ENCODE measurements around the gene C1orf115.

The C1orf115 gene, protein sequence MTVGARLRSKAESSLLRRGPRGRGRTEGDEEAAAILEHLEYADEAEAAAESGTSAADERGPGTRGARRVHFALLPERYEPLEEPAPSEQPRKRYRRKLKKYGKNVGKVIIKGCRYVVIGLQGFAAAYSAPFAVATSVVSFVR

GRCh38 chr1:220690140-220691052 lies at the start of gene C1orf115:
Gene C1orf115, plus strand, starts transcription at chr1:220690363. Its CDS starts 40 bp downstream, at chr1:220690403.
- Mint-ChIP-seq H3K4me3 (peak within 1 kb of the TSS; percentile 78), H3K27me3 (ENCODE audit: low read depth) (peaks cover 33% of the 10 kb centered on the region), H3K27ac (no peak within 1 kb of the TSS), H3K36me3 (ENCODE audit: low read depth) (no peaks in the 10 kb centered on the region), H3K9me3 (no peaks in the 10 kb centered on the region), H3K4me1 (ENCODE audit: low read depth) (peaks cover 4% of the 10 kb centered on the region)

- Mint-ChIP-seq H3K9me3 (no peaks in the 10 kb centered on the region), H3K36me3 (ENCODE audit: low read depth) (no peaks in the 10 kb centered on the region), H3K4me3 (no peak overlapping the region), H3K27me3 (ENCODE audit: low read depth) (no peaks in the 10 kb centered on the region), H3K4me1 (ENCODE audit: low read depth) (no peaks in the 10 kb centered on the region), H3K27ac (no peak overlapping the region)
These were observed 47.9 kb upstream of the C1orf115 start for GRCh38 chr1:220642285-220642684.

- H3K4me3 Mint-ChIP-seq = no peak overlapping the region
- no peaks in the 10 kb centered on the region for H3K36me3 Mint-ChIP-seq (ENCODE audit: low read depth)
- H3K27ac Mint-ChIP-seq = no peak overlapping the region
- no peaks in the 10 kb centered on the region for H3K27me3 Mint-ChIP-seq (ENCODE audit: low read depth)
- H3K4me1 Mint-ChIP-seq (ENCODE audit: low read depth) = no peaks in the 10 kb centered on the region
- H3K9me3 Mint-ChIP-seq = no peaks in the 10 kb centered on the region
These were observed 37.2 kb upstream of the C1orf115 start for GRCh38 chr1:220652995-220653394.

DNA sequence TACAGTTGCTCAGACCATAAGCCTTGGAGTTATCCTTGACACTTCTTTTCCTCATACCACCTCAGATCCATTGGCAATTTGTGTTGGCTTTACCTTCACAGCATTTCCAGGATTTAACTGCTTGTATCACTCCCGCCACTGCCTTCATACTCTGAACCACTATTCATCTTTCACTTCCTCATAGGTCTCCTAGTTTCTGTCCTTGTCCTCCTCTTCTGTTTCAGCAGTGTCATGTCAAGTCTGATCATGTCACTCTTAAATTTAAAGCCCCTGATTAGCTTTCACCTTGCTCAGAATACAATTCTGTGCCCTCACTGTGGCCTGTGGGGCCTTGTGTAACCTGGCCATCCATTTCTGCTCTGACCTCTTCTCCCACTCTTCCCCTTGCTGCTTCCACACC lies 34.7 kb upstream of the C1orf115 start:
- Mint-ChIP-seq H3K36me3 (ENCODE audit: low read depth) (no peaks in the 10 kb centered on the region), H3K4me3 (no peak overlapping the region), H3K4me1 (ENCODE audit: low read depth) (no peaks in the 10 kb centered on the region), H3K27ac (no peak overlapping the region), H3K27me3 (ENCODE audit: low read depth) (no peaks in the 10 kb centered on the region), H3K9me3 (no peaks in the 10 kb centered on the region)

DNA sequence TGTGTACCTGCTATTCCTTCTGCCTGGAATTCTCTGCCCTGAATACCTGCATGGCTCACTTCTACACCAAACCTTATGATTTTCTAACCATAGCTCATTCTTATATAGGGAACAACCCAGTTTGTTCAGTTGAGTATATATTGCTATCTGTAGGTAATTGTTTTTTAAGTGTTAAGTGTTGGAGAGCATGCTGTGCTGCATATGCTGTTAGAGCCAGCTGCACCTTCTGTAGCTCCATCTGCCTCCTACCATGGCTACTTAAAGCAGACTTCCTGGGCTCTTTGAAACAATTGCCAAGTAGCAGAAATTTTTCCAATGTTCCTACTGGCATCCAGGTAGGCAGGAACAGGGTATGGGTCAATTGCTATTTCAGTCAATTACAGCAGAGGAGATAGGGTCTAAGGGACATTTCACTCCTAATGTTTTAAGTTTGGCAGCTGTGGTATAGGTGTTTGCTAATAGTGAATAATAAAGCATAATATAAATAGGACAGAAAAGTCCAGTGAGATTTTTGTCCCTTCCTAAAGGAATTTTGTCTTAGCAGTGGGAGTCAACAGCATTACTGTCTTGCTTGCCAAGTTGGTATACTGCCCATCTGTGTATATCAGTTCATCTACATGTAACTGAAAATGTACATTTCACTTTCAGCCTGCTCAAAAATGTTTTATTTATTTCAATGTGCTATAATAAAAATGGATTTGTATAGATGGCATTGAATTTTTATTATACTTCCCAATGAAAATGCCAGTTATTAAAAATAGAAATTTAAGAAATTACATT lies 34.0 kb upstream of the C1orf115 start:
- no peaks in the 10 kb centered on the region for H3K4me1 Mint-ChIP-seq (ENCODE audit: low read depth)
- no peaks in the 10 kb centered on the region for H3K9me3 Mint-ChIP-seq
- no peaks in the 10 kb centered on the region for H3K36me3 Mint-ChIP-seq (ENCODE audit: low read depth)
- H3K4me3 Mint-ChIP-seq = no peak overlapping the region
- H3K27me3 Mint-ChIP-seq (ENCODE audit: low read depth) = no peaks in the 10 kb centered on the region
- no peak overlapping the region for H3K27ac Mint-ChIP-seq

GRCh38 chr1:220666349-220666748 lies 23.8 kb upstream of the C1orf115 start:
- Mint-ChIP-seq H3K36me3 (ENCODE audit: low read depth) (no peaks in the 10 kb centered on the region), H3K27me3 (ENCODE audit: low read depth) (peaks cover 14% of the 10 kb centered on the region), H3K9me3 (no peaks in the 10 kb centered on the region), H3K4me3 (no peak overlapping the region), H3K4me1 (ENCODE audit: low read depth) (no peaks in the 10 kb centered on the region), H3K27ac (no peak overlapping the region)

- no peaks in the 10 kb centered on the region for H3K9me3 Mint-ChIP-seq
These were observed 21.2 kb upstream of the C1orf115 start for GRCh38 chr1:220669005-220669404.

GRCh38 chr1:220670365-220670764 lies 19.8 kb upstream of the C1orf115 start:
- Mint-ChIP-seq H3K27ac (no peak overlapping the region), H3K4me1 (ENCODE audit: low read depth) (no peaks in the 10 kb centered on the region), H3K4me3 (no peak overlapping the region), H3K36me3 (ENCODE audit: low read depth) (no peaks in the 10 kb centered on the region), H3K27me3 (ENCODE audit: low read depth) (peaks cover 19% of the 10 kb centered on the region), H3K9me3 (no peaks in the 10 kb centered on the region)

More at GRCh38 chr1:220669005-220669404, 21.2 kb upstream of the C1orf115 start:
- Mint-ChIP-seq H3K36me3 (ENCODE audit: low read depth) (no peaks in the 10 kb centered on the region), H3K27me3 (ENCODE audit: low read depth) (peaks cover 16% of the 10 kb centered on the region), H3K4me1 (ENCODE audit: low read depth) (no peaks in the 10 kb centered on the region), H3K27ac (no peak overlapping the region), H3K4me3 (no peak overlapping the region)

GRCh38 chr1:220673921-220674320 lies 16.2 kb upstream of the C1orf115 start:
- H3K27me3 Mint-ChIP-seq (ENCODE audit: low read depth) = peaks cover 14% of the 10 kb centered on the region
- H3K27ac Mint-ChIP-seq = no peak overlapping the region
- H3K9me3 Mint-ChIP-seq = no peaks in the 10 kb centered on the region
- no peak overlapping the region for H3K4me3 Mint-ChIP-seq
- no peaks in the 10 kb centered on the region for H3K4me1 Mint-ChIP-seq (ENCODE audit: low read depth)
- H3K36me3 Mint-ChIP-seq (ENCODE audit: low read depth) = no peaks in the 10 kb centered on the region

DNA sequence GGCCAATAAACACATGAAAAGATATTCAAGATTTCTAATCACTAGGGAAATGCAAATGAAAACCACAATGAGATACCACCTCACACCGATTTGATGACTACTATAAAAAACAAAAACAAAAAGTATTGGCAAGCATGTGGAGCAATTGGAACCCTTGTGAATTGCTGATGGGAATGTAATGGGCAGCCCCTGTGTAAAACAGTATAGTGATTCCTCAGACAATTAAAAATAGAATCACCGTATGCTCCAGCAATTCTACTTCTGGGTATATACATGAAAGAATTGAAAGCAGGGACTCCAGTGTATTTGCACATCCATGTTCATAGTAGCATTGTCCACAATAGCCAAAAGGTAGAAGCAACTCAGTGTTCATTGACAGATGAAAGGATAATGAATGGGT lies 12.9 kb upstream of the C1orf115 start:
- H3K36me3 Mint-ChIP-seq (ENCODE audit: low read depth) = no peaks in the 10 kb centered on the region

GRCh38 chr1:220680085-220680687 lies 10.0 kb upstream of the C1orf115 start:
- no peak overlapping the region for H3K4me3 Mint-ChIP-seq
- H3K27me3 Mint-ChIP-seq (ENCODE audit: low read depth) = no peaks in the 10 kb centered on the region
- H3K27ac Mint-ChIP-seq = no peak overlapping the region
- H3K36me3 Mint-ChIP-seq (ENCODE audit: low read depth) = no peaks in the 10 kb centered on the region
- no peaks in the 10 kb centered on the region for H3K9me3 Mint-ChIP-seq
- no peaks in the 10 kb centered on the region for H3K4me1 Mint-ChIP-seq (ENCODE audit: low read depth)

More for the DNA sequence above, 12.9 kb upstream of the C1orf115 start:
- no peak overlapping the region for H3K27ac Mint-ChIP-seq
- H3K4me3 Mint-ChIP-seq = no peak overlapping the region
- peaks cover 5% of the 10 kb centered on the region for H3K27me3 Mint-ChIP-seq (ENCODE audit: low read depth)
- H3K4me1 Mint-ChIP-seq (ENCODE audit: low read depth) = no peaks in the 10 kb centered on the region
- no peaks in the 10 kb centered on the region for H3K9me3 Mint-ChIP-seq

- Mint-ChIP-seq H3K4me3 (no peak overlapping the region), H3K9me3 (no peaks in the 10 kb centered on the region), H3K27ac (no peak overlapping the region), H3K27me3 (ENCODE audit: low read depth) (no peaks in the 10 kb centered on the region), H3K36me3 (ENCODE audit: low read depth) (no peaks in the 10 kb centered on the region), H3K4me1 (ENCODE audit: low read depth) (no peaks in the 10 kb centered on the region)
These were observed 8.8 kb upstream of the C1orf115 start for GRCh38 chr1:220681220-220681880.

DNA sequence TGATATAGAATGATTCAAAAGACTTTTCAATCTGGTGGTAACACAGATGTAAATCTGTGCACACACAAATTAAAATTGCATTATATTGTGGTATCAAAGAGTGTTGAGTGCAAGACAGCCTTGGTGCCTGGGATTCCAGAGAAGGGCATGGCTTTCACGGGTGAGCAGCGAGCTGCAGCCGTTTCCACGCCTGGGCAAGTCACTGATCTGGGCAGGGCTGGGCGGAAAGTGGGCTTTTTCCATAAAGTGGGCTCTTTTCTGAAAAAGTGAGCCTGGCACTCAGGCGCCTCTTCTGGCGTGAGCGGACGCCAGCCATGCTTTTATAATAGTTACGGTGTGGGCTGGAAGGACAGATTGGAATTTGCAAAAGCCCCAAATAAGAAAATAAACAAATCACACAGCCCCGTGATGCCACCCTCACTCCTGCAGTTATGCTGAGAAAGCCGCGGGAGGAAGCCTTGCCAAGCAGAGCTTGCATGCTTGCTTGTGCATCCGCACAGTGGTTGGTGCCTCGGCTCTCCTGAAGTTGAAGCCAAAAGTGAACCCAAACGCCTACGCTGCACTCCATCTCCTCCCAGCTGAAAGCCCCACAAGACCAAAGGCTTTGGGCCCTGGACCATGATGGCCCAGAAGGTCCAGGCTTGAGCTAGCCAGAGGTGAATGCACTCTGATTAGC lies 7.1 kb upstream of the C1orf115 start:
- Mint-ChIP-seq H3K27me3 (ENCODE audit: low read depth) (no peaks in the 10 kb centered on the region), H3K36me3 (ENCODE audit: low read depth) (no peaks in the 10 kb centered on the region), H3K4me3 (no peak overlapping the region), H3K4me1 (ENCODE audit: low read depth) (no peaks in the 10 kb centered on the region), H3K9me3 (no peaks in the 10 kb centered on the region), H3K27ac (no peak overlapping the region)

Measured in T-helper 1 cell treated with Interleukin-12 subunit alpha and Interleukin-12 subunit beta and Interleukin-4 antibody, amounts not matched to agents 30 μg/mL and 1 μg/mL, for 36 hours (primary cell).